HepG2 (cell line): Measurements from ENCODE around the gene SPATS2. TPM values are rescaled to one million over a fixed set of nuclear protein-coding genes. Genes with fewer than 3 reads are reported as not detected.
A peak's percentile ranks its signal among the peaks of the same experiment; 100 is the strongest.

Experiments used
- ELF3 ChIP-seq: IDR thresholded peaks from 2 replicates; pipeline ENCODE4 v1.6.1; 2016; ENCODE audit warnings: missing genetic modification reagents, missing compliant biosample characterization
- HIC2 ChIP-seq: sonication (generic); formaldehyde crosslinking; IDR thresholded peaks from 2 replicates; pipeline ENCODE4 v1.9.0; 2022; ENCODE audit warnings: low read depth, missing genetic modification reagents
- HIVEP1 ChIP-seq: sonication (generic); formaldehyde crosslinking; IDR thresholded peaks from 2 replicates; pipeline ENCODE4 v1.4.0; 2020; ENCODE audit warnings: mild to moderate bottlenecking, missing genetic modification reagents
- HMG20B ChIP-seq: conservative IDR thresholded peaks from 2 replicates; pipeline ENCODE4 v1.6.1; 2016; ENCODE audit warnings: missing genetic modification reagents, missing compliant biosample characterization
- IRF2 ChIP-seq: IDR thresholded peaks from 2 replicates; pipeline ENCODE4 v1.6.1; 2018; ENCODE audit warnings: missing genetic modification reagents, missing compliant biosample characterization
- MAFF ChIP-seq: IDR thresholded peaks from 2 replicates; pipeline ENCODE4 v1.6.1; 2011; ENCODE audit warnings: low read depth, low read length, improper control_type of control experiment
- MIER2 ChIP-seq: IDR thresholded peaks from 2 replicates; pipeline ENCODE4 v1.6.1; 2016; ENCODE audit warnings: missing biosample characterization, missing genetic modification reagents
- MTF2 ChIP-seq: sonication (generic); formaldehyde crosslinking; IDR thresholded peaks from 2 replicates; pipeline ENCODE4 v1.5.0; 2020; ENCODE audit warnings: missing genetic modification reagents, borderline replicate concordance
- NFATC3 ChIP-seq: sonication (generic); formaldehyde crosslinking; IDR thresholded peaks from 2 replicates; pipeline ENCODE4 v1.5.1; 2020; ENCODE audit warnings: mild to moderate bottlenecking, missing genetic modification reagents
- NONO ChIP-seq, 2 experiments: fragments of 450-650 bp in 1 of 2; sonication (generic) in 1 of 2; formaldehyde crosslinking in 1 of 2; IDR thresholded peaks in 1 of 2; conservative IDR thresholded peaks in 1 of 2; 2 replicates each; pipeline versions ENCODE4 v1.6.1 to v1.8.0; 2017 to 2022; ENCODE audit warnings: mild to moderate bottlenecking in 1 of 2, missing genetic modification reagents in 1 of 2, moderate library complexity in 1 of 2
- PITX1 ChIP-seq: sonication (generic); formaldehyde crosslinking; IDR thresholded peaks from 2 replicates; pipeline ENCODE4 v1.5.1; 2020; ENCODE audit warnings: mild to moderate bottlenecking, missing genetic modification reagents
- SMARCE1 ChIP-seq: fragments of 450-650 bp; IDR thresholded peaks from 2 replicates; pipeline ENCODE4 v1.6.1; 2017; ENCODE audit warnings: borderline replicate concordance
- SNAI1 ChIP-seq: sonication (generic); formaldehyde crosslinking; IDR thresholded peaks from 2 replicates; pipeline ENCODE4 v1.5.0; 2020; ENCODE audit warnings: mild to moderate bottlenecking, missing genetic modification reagents, borderline replicate concordance
- SP2 ChIP-seq: sonication (generic); formaldehyde crosslinking; IDR thresholded peaks from 2 replicates; pipeline ENCODE4 v1.5.1; 2020; ENCODE audit warnings: mild to moderate bottlenecking, missing genetic modification reagents
- TBX3 ChIP-seq: fragments of 450-650 bp; IDR thresholded peaks from 2 replicates; pipeline ENCODE4 v1.6.1; 2017; ENCODE audit warnings: antibody characterized with exemption, mild to moderate bottlenecking, inconsistent platforms, borderline replicate concordance
- TCF7L2 ChIP-seq: IDR thresholded peaks from 2 replicates; pipeline ENCODE4 v1.6.1; 2011; ENCODE audit warnings: mild to moderate bottlenecking, low read depth, low read length, moderate library complexity
- TEF ChIP-seq: sonication (generic); formaldehyde crosslinking; IDR thresholded peaks from 2 replicates; pipeline ENCODE4 v1.5.0; 2020; ENCODE audit warnings: missing genetic modification reagents
- ZFAT ChIP-seq: sonication (generic); formaldehyde crosslinking; conservative IDR thresholded peaks from 2 replicates; pipeline ENCODE4 v1.8.1; 2023; ENCODE audit warnings: missing genetic modification reagents, inconsistent platforms
- ZFP36L2 ChIP-seq: sonication (generic); formaldehyde crosslinking; IDR thresholded peaks from 2 replicates; pipeline ENCODE4 v1.4.0; 2020; ENCODE audit warnings: missing genetic modification reagents
- ZFP41 ChIP-seq: sonication (generic); formaldehyde crosslinking; IDR thresholded peaks from 2 replicates; pipeline ENCODE4 v1.4.0; 2020; ENCODE audit warnings: mild to moderate bottlenecking, missing genetic modification reagents, borderline replicate concordance
- ZNF350 ChIP-seq: sonication (generic); formaldehyde crosslinking; IDR thresholded peaks from 2 replicates; pipeline ENCODE4 v1.4.0; 2020; ENCODE audit warnings: mild to moderate bottlenecking, low read depth, missing genetic modification reagents, borderline replicate concordance
- polyA plus RNA-seq, 8 experiments: library from polyadenylated mRNA; depleted of rRNA in 3 of 8; stranded (reverse) in 7 of 8; unstranded in 1 of 8; fragments of >200 nt; fragmentation: Illumina TruSeq in 4 of 8; extraction: Trizol in 4 of 8; gene quantifications; 2 replicates each; pipeline versions ENCODE4 v1.2.1 to v1.2.3, GENCODE V29; 2011 to 2016; ENCODE audit warnings: low read depth in 4 of 8, missing spikeins in 1 of 8, mixed read lengths in 1 of 8; ENCODE audit not compliant: insufficient read depth in 1 of 8
- total RNA-seq, 5 experiments: library from RNA; depleted of rRNA; stranded (reverse); fragments of >200 nt; fragmentation: Illumina TruSeq; extraction: Trizol; gene quantifications; 2 replicates each; pipeline ENCODE4 v1.2.3, GENCODE V29; 2016; ENCODE audit warnings: low read depth in 1 of 5
- TF ChIP-seq, protein P1 (sequence below): sonication (generic); formaldehyde crosslinking; IDR thresholded peaks from 2 replicates; pipeline ENCODE4 v1.5.0; 2020; ENCODE audit warnings: missing genetic modification reagents
- TF ChIP-seq, protein P2 (sequence below): sonication (generic); formaldehyde crosslinking; IDR thresholded peaks from 2 replicates; pipeline ENCODE4 v1.4.0; 2020; ENCODE audit warnings: missing genetic modification reagents

SPATS2 gene
- total and polyA plus RNA-seq, 2 of the 13 experiments (the other 11 are each of a cell fraction or from before 2014, with no cell fraction given) = 19.3 to 28.1 TPM

DNA sequence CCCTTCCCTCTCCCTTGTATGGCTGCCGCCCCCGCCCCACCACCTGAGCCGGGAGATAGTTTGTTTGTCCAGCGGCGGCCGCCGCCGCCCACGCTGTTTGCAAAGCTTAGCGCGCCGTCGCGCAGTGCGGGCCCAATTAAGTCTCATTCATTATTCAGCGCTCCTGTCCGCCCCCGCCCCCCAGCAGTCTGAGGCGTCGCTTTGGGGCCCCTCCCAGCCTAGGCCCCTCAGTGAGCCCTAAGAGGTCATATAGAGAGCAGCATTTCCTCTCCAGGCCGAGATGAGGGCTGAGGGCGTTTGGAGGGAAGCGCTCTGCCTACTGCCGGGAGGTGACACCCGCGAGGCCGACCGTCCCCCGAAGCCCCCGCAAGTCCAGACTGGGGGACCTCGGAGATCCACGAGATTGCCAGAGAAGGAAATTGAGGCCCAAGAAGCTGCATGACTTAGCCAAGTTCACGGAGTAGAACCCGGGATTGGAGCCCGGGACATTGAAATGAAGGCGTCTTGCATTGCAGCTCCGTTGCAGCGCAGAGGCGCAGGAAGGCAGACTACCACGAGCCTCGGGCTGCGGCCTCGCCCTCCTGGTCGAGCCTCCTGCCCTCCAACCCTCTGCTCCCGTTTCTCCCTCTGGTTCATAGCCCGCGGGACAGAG, 20.5 kb upstream of the SPATS2 start, which contains the start of gene DNAJC22 (continued):
- TF ChIP-seq ZNF350 (CRISPR knock-in tag) (no peak), ZFP36L2 (CRISPR knock-in tag) (no peak), MAFF (no peak), ZFAT (no peak), HIVEP1 (CRISPR knock-in tag) (no peak), TEF (CRISPR knock-in tag) (no peak), NONO (IDR thresholded peaks at IDR 0.05) (no peak), NONO (CRISPR knock-in tag; conservative IDR thresholded peaks at IDR 0.05) (no peak), TBX3 (no peak), HIC2 (CRISPR knock-in tag) (no peak), SNAI1 (CRISPR knock-in tag) (no peak; the same call in 1 of the 2 replicates), MIER2 (CRISPR knock-in tag) (no peak), SMARCE1 (no peak), IRF2 (CRISPR knock-in tag) (no peak), SP2 (CRISPR knock-in tag) (peak; percentile 35; the same call in 1 of the 2 replicates), HMG20B (no peak), NFATC3 (CRISPR knock-in tag) (0 out of 2 replicates have a peak, but pooled peaks have one; percentile 83), MTF2 (CRISPR knock-in tag) (no peak), ZFP41 (CRISPR knock-in tag) (no peak), PITX1 (CRISPR knock-in tag) (peak; percentile 33; the same call in 1 of the 2 replicates), ELF3 (CRISPR knock-in tag) (no peak), TCF7L2 (no peak)
- TF ChIP-seq, protein P1, sequence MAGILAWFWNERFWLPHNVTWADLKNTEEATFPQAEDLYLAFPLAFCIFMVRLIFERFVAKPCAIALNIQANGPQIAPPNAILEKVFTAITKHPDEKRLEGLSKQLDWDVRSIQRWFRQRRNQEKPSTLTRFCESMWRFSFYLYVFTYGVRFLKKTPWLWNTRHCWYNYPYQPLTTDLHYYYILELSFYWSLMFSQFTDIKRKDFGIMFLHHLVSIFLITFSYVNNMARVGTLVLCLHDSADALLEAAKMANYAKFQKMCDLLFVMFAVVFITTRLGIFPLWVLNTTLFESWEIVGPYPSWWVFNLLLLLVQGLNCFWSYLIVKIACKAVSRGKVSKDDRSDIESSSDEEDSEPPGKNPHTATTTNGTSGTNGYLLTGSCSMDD (CRISPR knock-in tag) = no peak
- TF ChIP-seq, protein P2, sequence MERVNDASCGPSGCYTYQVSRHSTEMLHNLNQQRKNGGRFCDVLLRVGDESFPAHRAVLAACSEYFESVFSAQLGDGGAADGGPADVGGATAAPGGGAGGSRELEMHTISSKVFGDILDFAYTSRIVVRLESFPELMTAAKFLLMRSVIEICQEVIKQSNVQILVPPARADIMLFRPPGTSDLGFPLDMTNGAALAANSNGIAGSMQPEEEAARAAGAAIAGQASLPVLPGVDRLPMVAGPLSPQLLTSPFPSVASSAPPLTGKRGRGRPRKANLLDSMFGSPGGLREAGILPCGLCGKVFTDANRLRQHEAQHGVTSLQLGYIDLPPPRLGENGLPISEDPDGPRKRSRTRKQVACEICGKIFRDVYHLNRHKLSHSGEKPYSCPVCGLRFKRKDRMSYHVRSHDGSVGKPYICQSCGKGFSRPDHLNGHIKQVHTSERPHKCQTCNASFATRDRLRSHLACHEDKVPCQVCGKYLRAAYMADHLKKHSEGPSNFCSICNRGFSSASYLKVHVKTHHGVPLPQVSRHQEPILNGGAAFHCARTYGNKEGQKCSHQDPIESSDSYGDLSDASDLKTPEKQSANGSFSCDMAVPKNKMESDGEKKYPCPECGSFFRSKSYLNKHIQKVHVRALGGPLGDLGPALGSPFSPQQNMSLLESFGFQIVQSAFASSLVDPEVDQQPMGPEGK = peak; percentile 13; the same call in 1 of the 2 replicates
